ENCODE data around the gene CD59.

The CD59 gene

DNA sequence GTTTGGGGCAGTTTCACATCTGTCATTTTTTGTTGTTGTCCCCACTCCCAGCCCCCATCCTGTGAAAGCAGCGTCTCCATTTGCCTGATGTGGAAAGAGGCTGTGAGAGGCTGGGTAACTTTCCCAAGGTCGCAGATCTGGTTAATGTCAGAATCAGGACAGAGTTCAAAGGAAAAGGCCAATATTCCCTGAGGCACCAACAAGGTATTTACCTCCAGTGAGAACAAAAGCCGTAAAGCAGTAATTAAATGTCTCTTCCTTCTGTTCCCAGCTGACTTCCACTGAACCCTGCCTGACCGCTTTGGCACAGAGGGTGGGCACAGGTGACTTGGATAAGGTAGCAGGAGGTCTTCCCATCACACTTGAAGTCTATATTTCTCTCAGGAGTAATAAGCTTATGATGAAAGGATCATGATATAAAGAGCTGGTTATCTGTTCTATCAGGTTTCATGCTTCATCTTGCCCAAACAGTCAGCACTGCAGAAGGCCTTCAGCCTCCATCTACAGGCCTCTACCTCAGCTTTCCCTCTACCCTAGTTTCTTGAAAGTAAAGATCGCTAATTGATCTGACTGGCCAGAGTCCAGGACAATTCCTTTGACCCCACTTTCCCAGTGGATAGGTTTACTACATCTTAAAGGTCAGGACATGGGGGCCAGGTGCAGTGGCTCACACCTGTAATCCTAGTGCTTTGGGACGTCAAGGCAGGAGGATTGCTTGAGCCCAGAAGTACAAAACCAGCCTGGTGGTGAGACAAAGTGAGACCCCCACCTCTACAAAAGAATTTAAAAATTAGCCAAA, 45.0 kb downstream of the CD59 start:
- Histone ChIP-seq H2AFZ (ENCODE audit: low read length) (no peak overlapping the region), H3K9ac (ENCODE audit: low read length) (no peak overlapping the region), H3K4me1 (ENCODE audit: insufficient read depth, low read length, severe bottlenecking) (peaks cover 5% of the 10 kb centered on the region), H3K4me3 (ENCODE audit: low read depth, low read length, poor library complexity, severe bottlenecking) (no peak overlapping the region), H3K79me2 (ENCODE audit: insufficient read depth, low read length) (no peaks in the 10 kb centered on the region), H3K4me2 (ENCODE audit: low read length) (no peak overlapping the region), H3K36me3 (ENCODE audit: insufficient read depth, low read length) (no peaks in the 10 kb centered on the region), H3F3A (ENCODE audit: insufficient read depth, low read length) (no peaks in the 10 kb centered on the region), H3K9me3 (ENCODE audit: low read length) (no peaks in the 10 kb centered on the region), H3K27me3 (ENCODE audit: insufficient read depth, low read length) (no peaks in the 10 kb centered on the region), H4K20me1 (ENCODE audit: insufficient read depth, low read length) (no peaks in the 10 kb centered on the region), H3K9me2 (ENCODE audit: low read depth, low read length) (no peaks in the 10 kb centered on the region), H3K27ac (ENCODE audit: low read depth, low read length, poor library complexity, severe bottlenecking) (no peak overlapping the region)
- TF ChIP-seq, protein P1, sequence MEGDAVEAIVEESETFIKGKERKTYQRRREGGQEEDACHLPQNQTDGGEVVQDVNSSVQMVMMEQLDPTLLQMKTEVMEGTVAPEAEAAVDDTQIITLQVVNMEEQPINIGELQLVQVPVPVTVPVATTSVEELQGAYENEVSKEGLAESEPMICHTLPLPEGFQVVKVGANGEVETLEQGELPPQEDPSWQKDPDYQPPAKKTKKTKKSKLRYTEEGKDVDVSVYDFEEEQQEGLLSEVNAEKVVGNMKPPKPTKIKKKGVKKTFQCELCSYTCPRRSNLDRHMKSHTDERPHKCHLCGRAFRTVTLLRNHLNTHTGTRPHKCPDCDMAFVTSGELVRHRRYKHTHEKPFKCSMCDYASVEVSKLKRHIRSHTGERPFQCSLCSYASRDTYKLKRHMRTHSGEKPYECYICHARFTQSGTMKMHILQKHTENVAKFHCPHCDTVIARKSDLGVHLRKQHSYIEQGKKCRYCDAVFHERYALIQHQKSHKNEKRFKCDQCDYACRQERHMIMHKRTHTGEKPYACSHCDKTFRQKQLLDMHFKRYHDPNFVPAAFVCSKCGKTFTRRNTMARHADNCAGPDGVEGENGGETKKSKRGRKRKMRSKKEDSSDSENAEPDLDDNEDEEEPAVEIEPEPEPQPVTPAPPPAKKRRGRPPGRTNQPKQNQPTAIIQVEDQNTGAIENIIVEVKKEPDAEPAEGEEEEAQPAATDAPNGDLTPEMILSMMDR (IDR thresholded peaks at IDR 0.05; ENCODE audit: low read length): no peak
- no peak for TF ChIP-seq EZH2 (IDR thresholded peaks at IDR 0.05; ENCODE audit: borderline replicate concordance, low read length)

DNA sequence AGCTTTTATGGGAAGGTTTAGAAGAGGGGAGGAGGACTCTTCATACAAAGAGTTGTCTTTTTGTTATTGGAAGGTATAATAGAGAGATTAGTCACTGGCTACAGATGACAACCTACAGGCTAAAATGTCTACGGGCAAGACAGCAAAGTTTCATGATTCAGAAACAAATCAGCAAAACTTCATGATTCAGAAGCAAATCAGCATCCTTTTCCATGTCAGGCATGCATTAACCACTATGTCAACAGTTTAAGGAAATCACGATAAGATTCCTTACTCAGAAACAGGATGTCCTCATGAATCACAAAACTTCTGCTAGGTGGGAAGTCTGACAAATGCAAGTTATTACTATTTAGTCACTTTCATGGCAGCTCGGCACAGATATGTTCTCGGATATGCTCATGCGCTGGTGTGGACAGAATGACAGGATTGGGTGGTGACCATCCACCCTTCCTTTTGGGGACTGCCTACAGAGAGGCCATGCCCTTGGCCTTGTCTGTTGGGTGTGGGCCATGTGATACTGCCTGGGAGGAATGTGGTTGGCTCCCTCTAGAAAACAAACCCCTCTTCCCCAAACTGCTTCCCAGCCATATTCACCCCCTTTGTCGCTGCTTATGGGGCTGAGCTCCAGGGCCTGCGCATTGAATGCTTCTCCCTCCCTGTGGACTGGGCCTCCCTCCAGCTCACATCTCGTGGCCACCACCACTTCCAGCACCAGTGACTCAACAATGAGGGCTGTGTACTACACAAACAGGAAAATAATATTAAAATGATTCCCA, 45.7 kb downstream of the CD59 start:
- Histone ChIP-seq H3K4me1 (ENCODE audit: insufficient read depth, low read length, severe bottlenecking) (peaks cover 2% of the 10 kb centered on the region), H4K20me1 (ENCODE audit: insufficient read depth, low read length) (no peaks in the 10 kb centered on the region), H3K79me2 (ENCODE audit: insufficient read depth, low read length) (no peaks in the 10 kb centered on the region), H3K9me3 (ENCODE audit: low read length) (no peaks in the 10 kb centered on the region), H2AFZ (ENCODE audit: low read length) (no peak overlapping the region), H3K36me3 (ENCODE audit: insufficient read depth, low read length) (no peaks in the 10 kb centered on the region), H3K27ac (ENCODE audit: low read depth, low read length, poor library complexity, severe bottlenecking) (no peak overlapping the region), H3K4me3 (ENCODE audit: low read depth, low read length, poor library complexity, severe bottlenecking) (no peak overlapping the region), H3K9ac (ENCODE audit: low read length) (no peak overlapping the region), H3F3A (ENCODE audit: insufficient read depth, low read length) (no peaks in the 10 kb centered on the region), H3K9me2 (ENCODE audit: low read depth, low read length) (no peaks in the 10 kb centered on the region), H3K4me2 (ENCODE audit: low read length) (no peak overlapping the region), H3K27me3 (ENCODE audit: insufficient read depth, low read length) (no peaks in the 10 kb centered on the region)
- TF ChIP-seq EZH2 (IDR thresholded peaks at IDR 0.05; ENCODE audit: borderline replicate concordance, low read length): no peak
- TF ChIP-seq, protein P1 (IDR thresholded peaks at IDR 0.05; ENCODE audit: low read length): no peak

DNA sequence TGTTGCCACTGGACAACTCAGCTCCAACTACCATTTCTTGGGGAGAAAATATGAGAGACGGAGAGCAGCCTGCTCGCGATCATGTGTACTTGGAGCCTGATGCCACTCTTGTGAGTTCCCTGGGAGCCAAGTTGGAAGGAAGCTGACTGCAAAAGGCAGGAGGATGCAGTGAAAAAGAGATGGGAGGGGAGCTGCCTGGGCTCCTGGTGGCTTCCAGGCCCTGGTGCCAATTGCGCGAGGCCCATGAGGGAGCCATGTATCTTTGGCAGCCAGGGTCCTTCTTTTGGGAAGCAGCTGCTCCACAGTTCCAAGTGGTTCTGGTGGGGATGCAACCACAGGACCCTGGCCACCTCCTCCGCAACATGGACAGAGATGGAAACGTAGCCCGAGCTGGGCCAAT, 46.7 kb downstream of the CD59 start:
- TF ChIP-seq, protein P1 (IDR thresholded peaks at IDR 0.05; ENCODE audit: low read length): no peak
- no peak for TF ChIP-seq EZH2 (IDR thresholded peaks at IDR 0.05; ENCODE audit: borderline replicate concordance, low read length)
- no peaks in the 10 kb centered on the region for H3K27me3 ChIP-seq (ENCODE audit: insufficient read depth, low read length)
- no peaks in the 10 kb centered on the region for H3K9me2 ChIP-seq (ENCODE audit: low read depth, low read length)
- H2AFZ ChIP-seq (ENCODE audit: low read length): no peak overlapping the region
- H3K9ac ChIP-seq (ENCODE audit: low read length): no peak overlapping the region
- no peaks in the 10 kb centered on the region for H3K4me1 ChIP-seq (ENCODE audit: insufficient read depth, low read length, severe bottlenecking)
- no peaks in the 10 kb centered on the region for H4K20me1 ChIP-seq (ENCODE audit: insufficient read depth, low read length)
- H3K36me3 ChIP-seq (ENCODE audit: insufficient read depth, low read length): no peaks in the 10 kb centered on the region
- no peak overlapping the region for H3K4me2 ChIP-seq (ENCODE audit: low read length)
- H3K9me3 ChIP-seq (ENCODE audit: low read length): no peaks in the 10 kb centered on the region
- no peak overlapping the region for H3K4me3 ChIP-seq (ENCODE audit: low read depth, low read length, poor library complexity, severe bottlenecking)
- no peaks in the 10 kb centered on the region for H3F3A ChIP-seq (ENCODE audit: insufficient read depth, low read length)
- H3K27ac ChIP-seq (ENCODE audit: low read depth, low read length, poor library complexity, severe bottlenecking): no peak overlapping the region
- no peaks in the 10 kb centered on the region for H3K79me2 ChIP-seq (ENCODE audit: insufficient read depth, low read length)
